ENCODE measurements around the gene TRPC6.
"Not testable (repeated sequence)": the region's sequence is repeated elsewhere in the genome, so short reads cannot be mapped to it uniquely, and the experiment has no call there.

The TRPC6 gene

GRCh38 chr11:101448881-101449442 lies 134.8 kb downstream of the TRPC6 start:
- no peak for DNase-seq (ENCODE audit: low read depth)

GRCh38 chr11:101446726-101447125 lies 137.1 kb downstream of the TRPC6 start:
- no peak for DNase-seq (ENCODE audit: low read depth)

GRCh38 chr11:101446238-101446637 lies 137.6 kb downstream of the TRPC6 start:
- DNase-seq (ENCODE audit: low read depth) = peak; percentile 78

- no peak for DNase-seq (ENCODE audit: low read depth)
Measured at GRCh38 chr11:101445761-101446160, 138.0 kb downstream of the TRPC6 start.

- DNase-seq (ENCODE audit: low read depth) = no peak
Measured at GRCh38 chr11:101444851-101445250, 139.0 kb downstream of the TRPC6 start.

GRCh38 chr11:101444164-101444563 lies 139.6 kb downstream of the TRPC6 start:
- DNase-seq (ENCODE audit: low read depth) = no peak

- no peak for DNase-seq (ENCODE audit: low read depth)
Measured at GRCh38 chr11:101442936-101443521, 140.8 kb downstream of the TRPC6 start.

GRCh38 chr11:101442171-101442570 lies 141.6 kb downstream of the TRPC6 start:
- DNase-seq (ENCODE audit: low read depth) = peak; percentile 85

- DNase-seq (ENCODE audit: low read depth) = no peak
Measured at GRCh38 chr11:101441747-101442146, 142.1 kb downstream of the TRPC6 start.

- no peak for DNase-seq (ENCODE audit: low read depth)
Measured at GRCh38 chr11:101439488-101439887, 144.3 kb downstream of the TRPC6 start.

- DNase-seq (ENCODE audit: low read depth) = not testable (repeated sequence)
Measured at GRCh38 chr11:101438708-101439107, 145.1 kb downstream of the TRPC6 start.

- no peak for DNase-seq (ENCODE audit: low read depth)
Measured at GRCh38 chr11:101438126-101438525, 145.7 kb downstream of the TRPC6 start.

- no peak for DNase-seq (ENCODE audit: low read depth)
Measured at GRCh38 chr11:101436511-101437142, 147.2 kb downstream of the TRPC6 start.

GRCh38 chr11:101435408-101435973 lies 148.3 kb downstream of the TRPC6 start:
- DNase-seq (ENCODE audit: low read depth) = no peak

- no peak for DNase-seq (ENCODE audit: low read depth)
Measured at GRCh38 chr11:101434026-101434643, 149.7 kb downstream of the TRPC6 start.

GRCh38 chr11:101433151-101433550 lies 150.7 kb downstream of the TRPC6 start:
- DNase-seq (ENCODE audit: low read depth) = no peak

GRCh38 chr11:101429703-101430540 lies 153.9 kb downstream of the TRPC6 start:
- no peak for DNase-seq (ENCODE audit: low read depth)

- no peak for DNase-seq (ENCODE audit: low read depth)
Measured at GRCh38 chr11:101428918-101429317, 154.9 kb downstream of the TRPC6 start.

- DNase-seq (ENCODE audit: low read depth) = peak; percentile 18
Measured at GRCh38 chr11:101407324-101407723, 176.5 kb downstream of the TRPC6 start.
